Heart left ventricle (tissue), 13 donors: Measurements from ENCODE around the gene DLX2.

Experiments used
- CTCF ChIP-seq, 12 donors: fragments of 200-600 bp; sonication (generic) in 4 of 12; IDR thresholded peaks; one replicate each; pipeline versions ENCODE4 v1.5.0 to v1.8.0; 2018 to 2022; ENCODE audit warnings: antibody characterized with exemption in 12 of 12, mild to moderate bottlenecking in 5 of 12
- POLR2A ChIP-seq, 2 donors: fragments of 450-650 bp; IDR thresholded peaks; one replicate each; pipeline ENCODE4 v1.6.1; 2017; ENCODE audit warnings: antibody characterized with exemption in 2 of 2, mild to moderate bottlenecking in 2 of 2, moderate library complexity in 2 of 2
- donor health status: ischemic (EF 13 %, LVEDD 7.1; RV severe dilation, severe dysfunction).
- donor health status: DM: no; HTN: yes; CAD: no.
- donor health status: DM: no; HTN: no; CAD: no.
- donor health status: ischemic (EF 25% LVEDD 6.9; RV normal size, moderate dysfunction).
- donor health status: ischemic (EF 25% LVEDD 5.7; RV mildly dilated, moderate dysfunction).
- donor health status: ischemic (EF 35%, LVEDD 5.7; RV mildly dilated, moderate dysfunction).
- donor health status: nonischemic (EF 11% LVEDD 7.7; RV severe dilation, severe dysfunction).
- donor health status: DM: yes; HTN: yes; CAD: no.
- donor health status: PGD.
- donor health status: ischemic (EF 29% LVEDD 5.4; RV normal size, mild dysfunction).
- donor health status: nonischemic (EF 23%, LVEDD 6.1; RV moderate dilation, normal function).

GRCh38 chr2:172090044-172090961, 12.4 kb downstream of the DLX2 start:
- no peak for TF ChIP-seq CTCF (IDR thresholded peaks at IDR 0.05)
- TF ChIP-seq POLR2A (IDR thresholded peaks at IDR 0.05) = no peak
